HepG2 (cell line): ENCODE data around the gene LGI4. TPM values are rescaled to one million over a fixed set of nuclear protein-coding genes. Genes with fewer than 3 reads are reported as not detected.

Source experiments
- ATAC-seq: fragments of 200-7000 bp; cut with Tn5 transposase; 3 replicates; pipeline ENCODE4 v1.9.1; 2020; ENCODE audit warnings: mild to moderate bottlenecking, moderate library complexity
- BruUV-seq: library from RNA; stranded (reverse); fragments of 400-500 nt; replicated peaks from 2 replicates; lab custom pipeline; 2021; lab: Mats Ljungman, UMichigan
- CTCF ChIA-PET: fragments of 300-600 bp; formaldehyde crosslinking; extraction: SDS; loops from one replicate; lab custom pipeline; 2021; ENCODE audit warnings: low total read pairs, inconsistent platforms, low intra/inter-chr PET ratio; lab: Yijun Ruan, JAX
- POLR2A ChIA-PET: fragments of 350-600 bp; sonication (Branson Sonifier 250); formaldehyde crosslinking; loops from one replicate; lab custom pipeline; 2020; ENCODE audit warnings: antibody characterized with exemption, inconsistent platforms; lab: Yijun Ruan, JAX
- DNase-seq: peaks from one replicate; pipeline ENCODE4 v3.0.0-alpha.2; 2015; ENCODE audit warnings: low spot score
- FAIRE-seq: peaks from 3 replicates; lab custom pipeline; 2011; peaks lifted over from hg19 to GRCh38; lab: Jason Lieb, UNC
- H2AFZ ChIP-seq: one replicate; pipeline ENCODE4 v1.6.1; 2011; ENCODE audit warnings: low read length, inconsistent platforms
- H3K27ac ChIP-seq: fragments of 300-600 bp; 3 replicates; pipeline ENCODE4 v1.8.0; 2011; ENCODE audit warnings: mixed run types, mild to moderate bottlenecking, mixed read lengths, low read length, inconsistent platforms; ENCODE audit not compliant: insufficient read depth; ENCODE audit errors: extremely low read length
- H3K27me3 ChIP-seq, 2 experiments: fragments of 200-600 bp in 1 of 2; 2 replicates in 1 of 2; 3 replicates in 1 of 2; pipeline versions ENCODE4 v1.6.0 to v1.8.0; 2011; ENCODE audit warnings: low read length in 2 of 2, mild to moderate bottlenecking in 2 of 2, moderate library complexity in 2 of 2, inconsistent platforms in 1 of 2; ENCODE audit not compliant: insufficient read depth in 2 of 2, control insufficient read depth in 1 of 2
- H3K36me3 ChIP-seq, 2 experiments: fragments of 200-600 bp in 1 of 2; replicated peaks in 1 of 2; 2 replicates in 1 of 2; 3 replicates in 1 of 2; pipeline versions ENCODE4 v1.5.1 to v1.8.0; 2011; ENCODE audit warnings: low read length in 2 of 2, inconsistent platforms in 1 of 2; ENCODE audit not compliant: insufficient read depth in 2 of 2, control insufficient read depth in 1 of 2
- H3K4me1 ChIP-seq: 2 replicates; pipeline ENCODE4 v1.5.1; 2012; ENCODE audit warnings: low read length, inconsistent platforms; ENCODE audit not compliant: insufficient read depth
- H3K4me2 ChIP-seq: 2 replicates; pipeline ENCODE4 v1.6.0; 2011; ENCODE audit warnings: low read depth, low read length, inconsistent platforms
- H3K4me3 ChIP-seq, 3 experiments: fragments of 200-600 bp in 1 of 3; sonication (generic), shearing (Covaris generic) in 1 of 3; replicated peaks in 1 of 3; 2 replicates each; pipeline ENCODE4 v1.5.1; 2011 to 2016; ENCODE audit warnings: low read length in 3 of 3, inconsistent platforms in 2 of 3, low read depth in 2 of 3, mild to moderate bottlenecking in 2 of 3, control low read depth in 1 of 3, mixed read lengths in 1 of 3; ENCODE audit not compliant: insufficient read depth in 1 of 3
- H3K79me2 ChIP-seq: one replicate; pipeline ENCODE4 v1.6.1; 2011; ENCODE audit warnings: low read length, inconsistent platforms; ENCODE audit not compliant: insufficient read depth
- H3K9ac ChIP-seq: 2 replicates; pipeline ENCODE4 v1.6.0; 2011; ENCODE audit warnings: mild to moderate bottlenecking, low read depth, low read length, inconsistent platforms; ENCODE audit not compliant: insufficient read depth
- H3K9me3 ChIP-seq: 2 replicates; pipeline ENCODE4 v1.5.1; 2012; ENCODE audit warnings: mild to moderate bottlenecking, low read length
- H4K20me1 ChIP-seq: 2 replicates; pipeline ENCODE4 v1.6.0; 2011; ENCODE audit warnings: inconsistent platforms, mild to moderate bottlenecking, low read length, moderate library complexity; ENCODE audit not compliant: insufficient read depth
- BRCA1 ChIP-seq: sonication (generic); formaldehyde crosslinking; IDR thresholded peaks from 2 replicates; pipeline ENCODE4 v1.4.0; 2020; ENCODE audit warnings: missing genetic modification reagents
- EHMT2 ChIP-seq: fragments of 200-600 bp; sonication (generic); IDR thresholded peaks from 2 replicates; pipeline ENCODE4 v1.7.0; 2017; ENCODE audit warnings: antibody characterized with exemption, low read depth, low read length, borderline replicate concordance
- KDM5B ChIP-seq: sonication (generic); formaldehyde crosslinking; IDR thresholded peaks from 2 replicates; pipeline ENCODE4 v1.4.0; 2020; ENCODE audit warnings: missing genetic modification reagents, mild to moderate bottlenecking, borderline replicate concordance
- MYPOP ChIP-seq: sonication (generic); formaldehyde crosslinking; IDR thresholded peaks from 2 replicates; pipeline ENCODE4 v1.8.1; 2023; ENCODE audit warnings: mild to moderate bottlenecking, moderate library complexity, missing genetic modification reagents
- NR2C2 ChIP-seq: sonication (generic); formaldehyde crosslinking; IDR thresholded peaks from 2 replicates; pipeline ENCODE4 v1.4.0; 2020; ENCODE audit warnings: missing genetic modification reagents, mild to moderate bottlenecking, moderate library complexity, borderline replicate concordance
- SYNCRIP ChIP-seq: fragments of 200-400 bp; formaldehyde crosslinking; IDR thresholded peaks from 2 replicates; pipeline ENCODE4 v1.6.1; 2018; ENCODE audit warnings: mild to moderate bottlenecking, low read depth, low read length; ENCODE audit not compliant: insufficient read depth
- TFDP2 ChIP-seq: sonication (generic); formaldehyde crosslinking; IDR thresholded peaks from 2 replicates; pipeline ENCODE4 v1.4.0; 2020; ENCODE audit warnings: missing genetic modification reagents
- XBP1 ChIP-seq: sonication (generic); formaldehyde crosslinking; IDR thresholded peaks from 2 replicates; pipeline ENCODE4 v1.5.0; 2020; ENCODE audit warnings: missing genetic modification reagents
- ZBTB8A ChIP-seq: sonication (generic); formaldehyde crosslinking; IDR thresholded peaks from 2 replicates; pipeline ENCODE4 v1.4.0; 2020; ENCODE audit warnings: mild to moderate bottlenecking, low read depth, missing genetic modification reagents, borderline replicate concordance
- ZMAT5 ChIP-seq: sonication (generic); formaldehyde crosslinking; IDR thresholded peaks from 2 replicates; pipeline ENCODE4 v1.5.0; 2020; ENCODE audit warnings: mild to moderate bottlenecking, low read depth, missing genetic modification reagents, borderline replicate concordance
- ZNF12 ChIP-seq: sonication (generic); formaldehyde crosslinking; IDR thresholded peaks from 2 replicates; pipeline ENCODE4 v1.5.0; 2020; ENCODE audit warnings: missing genetic modification reagents
- ZNF251 ChIP-seq: sonication (generic); formaldehyde crosslinking; IDR thresholded peaks from 2 replicates; pipeline ENCODE4 v1.9.0; 2021; ENCODE audit warnings: mild to moderate bottlenecking, missing genetic modification reagents
- ZNF253 ChIP-seq: sonication (generic); formaldehyde crosslinking; IDR thresholded peaks from 2 replicates; pipeline ENCODE4 v1.8.0; 2022; ENCODE audit warnings: mild to moderate bottlenecking, missing genetic modification reagents, borderline replicate concordance
- ZNF431 ChIP-seq: sonication (generic); formaldehyde crosslinking; IDR thresholded peaks from 2 replicates; pipeline ENCODE4 v1.9.0; 2022; ENCODE audit warnings: missing genetic modification reagents, low read depth, mild to moderate bottlenecking, borderline replicate concordance
- ZNF441 ChIP-seq: sonication (generic); formaldehyde crosslinking; IDR thresholded peaks from 2 replicates; pipeline ENCODE4 v1.7.0; 2021; ENCODE audit warnings: missing genetic modification reagents, borderline replicate concordance
- ZNF552 ChIP-seq: sonication (generic); formaldehyde crosslinking; IDR thresholded peaks from 2 replicates; pipeline ENCODE4 v1.9.0; 2022; ENCODE audit warnings: missing genetic modification reagents, mild to moderate bottlenecking, borderline replicate concordance
- ZNF614 ChIP-seq: IDR thresholded peaks from 2 replicates; pipeline ENCODE4 v1.6.1; 2018; ENCODE audit warnings: missing biosample characterization, missing genetic modification reagents, inconsistent platforms, borderline replicate concordance
- ZNF772 ChIP-seq: sonication (generic); formaldehyde crosslinking; IDR thresholded peaks from 2 replicates; pipeline ENCODE4 v1.5.0; 2020; ENCODE audit warnings: mild to moderate bottlenecking, missing genetic modification reagents
- ZSCAN22 ChIP-seq: sonication (generic); formaldehyde crosslinking; IDR thresholded peaks from 2 replicates; pipeline ENCODE4 v1.4.0; 2020; ENCODE audit warnings: mild to moderate bottlenecking, missing genetic modification reagents
- ZSCAN5A ChIP-seq: sonication (generic); formaldehyde crosslinking; IDR thresholded peaks from 2 replicates; pipeline ENCODE4 v1.8.0; 2022; ENCODE audit warnings: mild to moderate bottlenecking, missing genetic modification reagents, borderline replicate concordance
- WGBS: methylation state at CpG from one replicate; pipeline ENCODE4 v1.1.6; 2017; ENCODE audit warnings: low lambda C conversion rate; 5-methylcytosine and 5-hydroxymethylcytosine counted together
- in situ Hi-C: cut with HindIII; loops from 2 replicates; pipeline ENCODE4 v1.10.0; 2017; ENCODE audit warnings: low pct_unique_long_range_greater_than_20kb; ENCODE audit not compliant: extremely low pct_ligation_motif_present
- intact Hi-C: fragments of 100-400 bp; cut with micrococcal nuclease; formaldehyde crosslinking; loops from one replicate; pipeline ENCODE4 v1.10.0; 2022; ENCODE audit not compliant: unreplicated experiment
- polyA plus RNA-seq, 8 experiments: library from polyadenylated mRNA; depleted of rRNA in 3 of 8; stranded (reverse) in 7 of 8; unstranded in 1 of 8; fragments of >200 nt; fragmentation: Illumina TruSeq in 4 of 8; extraction: Trizol in 4 of 8; gene quantifications; 2 replicates each; pipeline versions ENCODE4 v1.2.1 to v1.2.3, GENCODE V29; 2011 to 2016; ENCODE audit warnings: low read depth in 4 of 8, missing spikeins in 1 of 8, mixed read lengths in 1 of 8; ENCODE audit not compliant: insufficient read depth in 1 of 8
- total RNA-seq, 5 experiments: library from RNA; depleted of rRNA; stranded (reverse); fragments of >200 nt; fragmentation: Illumina TruSeq; extraction: Trizol; gene quantifications; 2 replicates each; pipeline ENCODE4 v1.2.3, GENCODE V29; 2016; ENCODE audit warnings: low read depth in 1 of 5

Gene LGI4
- total and polyA plus RNA-seq, 2 of the 13 experiments (the other 11 are each of a cell fraction or from before 2014, with no cell fraction given) = 2.8 TPM; not detected in 1

GRCh38 chr19:35149463-35149862 is 14.6 kb upstream of the LGI4 start:
- in situ Hi-C loops = no loop called here
- no peak overlapping the region for H3K4me2 ChIP-seq
- POLR2A ChIA-PET = no interaction called here
- TF ChIP-seq ZNF431 (CRISPR knock-in tag) (no peak), NR2C2 (CRISPR knock-in tag) (no peak), TFDP2 (CRISPR knock-in tag) (no peak), KDM5B (CRISPR knock-in tag) (no peak), ZNF251 (CRISPR knock-in tag) (no peak), ZMAT5 (CRISPR knock-in tag) (no peak), ZBTB8A (CRISPR knock-in tag) (no peak), BRCA1 (CRISPR knock-in tag) (no peak), EHMT2 (no peak), ZNF441 (CRISPR knock-in tag) (no peak), ZNF12 (CRISPR knock-in tag) (no peak), ZNF552 (CRISPR knock-in tag) (no peak), XBP1 (no peak), ZSCAN5A (CRISPR knock-in tag) (no peak), ZSCAN22 (CRISPR knock-in tag) (no peak), ZNF253 (no peak), ZNF772 (CRISPR knock-in tag) (no peak), SYNCRIP (no peak), MYPOP (CRISPR knock-in tag) (no peak), ZNF614 (no peak)
- no peak for FAIRE-seq
- no peak for DNase-seq
- intact Hi-C loops = no loop called here
- no peak overlapping the region for H3K27ac ChIP-seq
- H4K20me1 ChIP-seq = 0 out of 2 replicates have a peak, but pooled peaks cover 2% of the 10 kb centered on the region
- BruUV-seq = no TSS peak
- WGBS = 50% methylated on average over 3 of the region's 3 CpGs
- no peak overlapping the region for H3K4me3 ChIP-seq
- CTCF ChIA-PET = no interaction called here
- no peaks in the 10 kb centered on the region for H3K79me2 ChIP-seq
- no peak for ATAC-seq
- peaks cover 12 to 35% of the 10 kb centered on the region in 2 experiments; a peak in 4 of 5 replicates for H3K27me3 ChIP-seq
- no peaks in the 10 kb centered on the region for H3K36me3 ChIP-seq
- H3K9me3 ChIP-seq = no peaks in the 10 kb centered on the region
- H2AFZ ChIP-seq = no peak overlapping the region
- H3K9ac ChIP-seq = no peak overlapping the region
- H3K4me1 ChIP-seq = peaks cover 9% of the 10 kb centered on the region
